NT2/D1 (cell line): ENCODE results near the gene PRIMA1.

Experiments
- SUZ12 ChIP-seq: IDR thresholded peaks from 2 replicates; pipeline ENCODE4 v1.6.1; 2011; ENCODE audit not compliant: insufficient read length, insufficient read depth; ENCODE audit errors: extremely low read depth
- YY1 ChIP-seq: IDR thresholded peaks from 2 replicates; pipeline ENCODE4 v1.6.1; 2011; ENCODE audit not compliant: insufficient read length, insufficient read depth

DNA sequence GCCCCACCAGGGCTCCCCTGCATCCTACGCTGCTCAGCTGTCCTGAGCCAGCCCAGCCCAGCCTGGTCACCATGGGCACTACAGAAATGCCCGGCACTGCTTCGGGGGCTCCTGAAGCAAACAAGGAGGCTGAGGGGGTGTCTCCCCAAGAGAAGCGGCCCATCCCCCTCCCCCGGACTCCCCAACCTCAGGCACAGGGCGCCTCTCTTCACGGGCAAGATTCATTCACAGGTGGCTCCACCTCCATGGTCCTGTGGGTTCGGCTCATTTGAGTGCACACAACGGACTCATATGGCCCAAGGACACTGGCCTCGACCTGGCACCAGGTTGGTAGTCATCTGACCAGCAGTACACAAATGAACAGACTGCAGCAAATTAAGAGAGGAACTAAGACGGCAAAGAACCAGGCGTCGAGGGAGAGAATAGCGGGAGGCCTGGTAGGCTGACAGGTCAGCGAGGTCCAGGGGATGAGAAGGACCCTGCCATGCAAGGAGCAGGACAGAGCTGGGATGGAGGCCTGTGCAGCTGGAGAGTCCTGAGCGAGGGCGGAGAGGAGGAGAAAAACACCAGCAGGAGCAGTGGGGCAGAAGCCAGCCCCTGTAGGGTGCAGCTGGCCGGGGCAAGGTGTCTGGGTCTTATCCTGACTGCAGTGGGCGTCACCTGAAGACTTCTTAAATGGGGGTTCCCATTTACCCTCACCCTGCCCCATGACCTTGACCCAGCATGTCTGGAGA, 60.2 kb downstream of the PRIMA1 start:
- TF ChIP-seq YY1: no peak
- TF ChIP-seq SUZ12: no peak
